HG03108 (cell line): ENCODE measurements around the gene ANP32B.
"Not testable (repeated sequence)": the region's sequence is repeated elsewhere in the genome, so short reads cannot be mapped to it uniquely, and the experiment has no call there.

Source experiments
- ATAC-seq: cut with Tn5 transposase; IDR thresholded peaks from one replicate; pipeline ENCODE4 v1.9.1; 2021; ENCODE audit warnings: moderate library complexity; ENCODE audit not compliant: unreplicated experiment

The ANP32B gene

GRCh38 chr9:97982683-97983588, at the start of gene ANP32B:
TSS of gene ANP32B (plus strand) at chr9:97983341. CDS start at chr9:97983556, 215 bp downstream.
- ATAC-seq, result peak; percentile 64

GRCh38 chr9:97934321-97935115, 48.6 kb upstream of the ANP32B start:
- ATAC-seq, result no peak

- ATAC-seq, result no peak
Measured at GRCh38 chr9:97935276-97935675, 47.9 kb upstream of the ANP32B start.

- no peak for ATAC-seq
Measured at GRCh38 chr9:97936998-97937397, 46.1 kb upstream of the ANP32B start.

- ATAC-seq, result peak; percentile 56
Measured at GRCh38 chr9:97938081-97938644, 45.0 kb upstream of the ANP32B start, which contains the start of gene HEMGN. TSS of gene HEMGN (minus strand) at chr9:97938172. CDS start at chr9:97938136, 36 bp downstream.

GRCh38 chr9:97940233-97940632, 42.9 kb upstream of the ANP32B start:
- no peak for ATAC-seq

GRCh38 chr9:97940741-97941140, 42.4 kb upstream of the ANP32B start:
- no peak for ATAC-seq

- ATAC-seq, result no peak
Measured at GRCh38 chr9:97941323-97941722, 41.8 kb upstream of the ANP32B start.

- ATAC-seq, result no peak
Measured at GRCh38 chr9:97943308-97943855, 39.8 kb upstream of the ANP32B start.

GRCh38 chr9:97944612-97945011, 38.5 kb upstream of the ANP32B start:
- no peak for ATAC-seq

- not testable (repeated sequence) for ATAC-seq
Measured at GRCh38 chr9:97945470-97945869, 37.7 kb upstream of the ANP32B start.

GRCh38 chr9:97947094-97947493, 36.0 kb upstream of the ANP32B start:
- not testable (repeated sequence) for ATAC-seq

GRCh38 chr9:97950873-97951272, 32.3 kb upstream of the ANP32B start:
- ATAC-seq, result not testable (repeated sequence)

GRCh38 chr9:97954550-97954989, 28.6 kb upstream of the ANP32B start:
- ATAC-seq, result no peak

- ATAC-seq, result no peak
Measured at GRCh38 chr9:97956331-97956730, 26.8 kb upstream of the ANP32B start.

GRCh38 chr9:97958812-97959511, 24.2 kb upstream of the ANP32B start:
- no peak for ATAC-seq

GRCh38 chr9:97959585-97959984, 23.6 kb upstream of the ANP32B start:
- ATAC-seq, result no peak

- not testable (repeated sequence) for ATAC-seq
Measured at GRCh38 chr9:97960678-97961328, 22.3 kb upstream of the ANP32B start.

- no peak for ATAC-seq
Measured at GRCh38 chr9:97961361-97961760, 21.8 kb upstream of the ANP32B start.

GRCh38 chr9:97962136-97962535, 21.0 kb upstream of the ANP32B start:
- ATAC-seq, result no peak
